ENCODE measurements around the gene NEDD4L. TPM values are rescaled to one million over a fixed set of nuclear protein-coding genes. Genes with fewer than 3 reads are reported as not detected.
"Not testable (repeated sequence)": the region's sequence is repeated elsewhere in the genome, so short reads cannot be mapped to it uniquely, and the experiment has no call there.

Gene NEDD4L
- polyA plus RNA-seq, 6 donors from 2014 or later: 3.2 to 5.8 (median 3.5) TPM

GRCh38 chr18:58267493-58267892 is 223.5 kb downstream of the NEDD4L start:
- no peaks in the 10 kb centered on the region for H3K36me3 Mint-ChIP-seq
- H3K4me1 Mint-ChIP-seq: peaks cover 2 to 5% (median 5%) of the 10 kb centered on the region in 3 donors
- H3K9me3 Mint-ChIP-seq: no peaks in the 10 kb centered on the region
- no peaks in the 10 kb centered on the region for H3K27me3 Mint-ChIP-seq
- DNase-seq: no peak
- no peak for ATAC-seq (ENCODE audit: low read depth in 2 of 2)
- H3K27ac Mint-ChIP-seq: no peak overlapping the region
- no peak overlapping the region for H3K4me3 Mint-ChIP-seq

GRCh38 chr18:58268849-58269248 is 224.8 kb downstream of the NEDD4L start:
- Mint-ChIP-seq H3K9me3 (no peaks in the 10 kb centered on the region), H3K4me1 (peaks cover 9 to 14% (median 11%) of the 10 kb centered on the region in 3 donors), H3K36me3 (no peaks in the 10 kb centered on the region), H3K27ac (no peak overlapping the region), H3K4me3 (no peak overlapping the region), H3K27me3 (no peaks in the 10 kb centered on the region)
- ATAC-seq (ENCODE audit: low read depth in 2 of 2) (no peak), DNase-seq (no peak)

GRCh38 chr18:58269931-58270330 is 225.9 kb downstream of the NEDD4L start:
- Mint-ChIP-seq H3K4me1 (peaks cover 8 to 14% (median 9%) of the 10 kb centered on the region in 3 donors), H3K4me3 (no peak overlapping the region), H3K27ac (no peak overlapping the region), H3K9me3 (no peaks in the 10 kb centered on the region), H3K27me3 (no peaks in the 10 kb centered on the region), H3K36me3 (no peaks in the 10 kb centered on the region)
- DNase-seq (no peak), ATAC-seq (ENCODE audit: low read depth in 2 of 2) (no peak)

GRCh38 chr18:58270396-58270795 is 226.4 kb downstream of the NEDD4L start:
- no peaks in the 10 kb centered on the region for H3K27me3 Mint-ChIP-seq
- ATAC-seq (ENCODE audit: low read depth in 2 of 2) (no peak), DNase-seq (no peak)
- no peak overlapping the region for H3K27ac Mint-ChIP-seq
- H3K4me1 Mint-ChIP-seq: peaks cover 7 to 14% (median 9%) of the 10 kb centered on the region in 3 donors
- no peaks in the 10 kb centered on the region for H3K9me3 Mint-ChIP-seq
- no peaks in the 10 kb centered on the region for H3K36me3 Mint-ChIP-seq
- H3K4me3 Mint-ChIP-seq: no peak overlapping the region

GRCh38 chr18:58271770-58272169 is 227.7 kb downstream of the NEDD4L start:
- no peaks in the 10 kb centered on the region for H3K27me3 Mint-ChIP-seq
- ATAC-seq (ENCODE audit: low read depth in 2 of 2) (no peak), DNase-seq (no peak)
- no peak overlapping the region for H3K4me3 Mint-ChIP-seq
- H3K9me3 Mint-ChIP-seq: no peaks in the 10 kb centered on the region
- no peaks in the 10 kb centered on the region for H3K36me3 Mint-ChIP-seq
- peaks cover 7 to 14% (median 9%) of the 10 kb centered on the region in 3 donors for H3K4me1 Mint-ChIP-seq
- H3K27ac Mint-ChIP-seq: no peak overlapping the region

GRCh38 chr18:58272209-58272608 is 228.2 kb downstream of the NEDD4L start:
- peaks cover 7 to 14% (median 9%) of the 10 kb centered on the region in 3 donors for H3K4me1 Mint-ChIP-seq
- ATAC-seq (ENCODE audit: low read depth in 2 of 2): no peak
- H3K27me3 Mint-ChIP-seq: no peaks in the 10 kb centered on the region
- H3K36me3 Mint-ChIP-seq: no peaks in the 10 kb centered on the region
- H3K4me3 Mint-ChIP-seq: no peak overlapping the region
- no peak overlapping the region for H3K27ac Mint-ChIP-seq
- H3K9me3 Mint-ChIP-seq: no peaks in the 10 kb centered on the region
- no peak for DNase-seq

- H3K36me3 Mint-ChIP-seq: no peaks in the 10 kb centered on the region
- no peaks in the 10 kb centered on the region for H3K27me3 Mint-ChIP-seq
- peak overlapping the region in 2 of 6 donors; percentile 29 to 56 for H3K27ac Mint-ChIP-seq
- ATAC-seq (ENCODE audit: low read depth in 2 of 2) (no peak), DNase-seq (no peak)
- peaks cover 7 to 14% (median 9%) of the 10 kb centered on the region in 3 donors for H3K4me1 Mint-ChIP-seq
- no peaks in the 10 kb centered on the region for H3K9me3 Mint-ChIP-seq
- H3K4me3 Mint-ChIP-seq: no peak overlapping the region
These were observed 228.9 kb downstream of the NEDD4L start for GRCh38 chr18:58272779-58273435.

GRCh38 chr18:58275176-58275575 is 231.2 kb downstream of the NEDD4L start:
- DNase-seq (no peak), ATAC-seq (ENCODE audit: low read depth in 2 of 2) (no peak)
- H3K9me3 Mint-ChIP-seq: no peaks in the 10 kb centered on the region
- no peak overlapping the region for H3K27ac Mint-ChIP-seq
- H3K36me3 Mint-ChIP-seq: no peaks in the 10 kb centered on the region
- peak overlapping the region in 1 of 8 donors; percentile 8 for H3K4me3 Mint-ChIP-seq
- no peaks in the 10 kb centered on the region for H3K27me3 Mint-ChIP-seq
- H3K4me1 Mint-ChIP-seq: peaks cover 7 to 14% (median 9%) of the 10 kb centered on the region in 3 donors

GRCh38 chr18:58276789-58277739 is 233.0 kb downstream of the NEDD4L start:
- no peaks in the 10 kb centered on the region for H3K36me3 Mint-ChIP-seq
- DNase-seq (no peak), ATAC-seq (ENCODE audit: low read depth in 2 of 2) (no peak)
- H3K9me3 Mint-ChIP-seq: no peaks in the 10 kb centered on the region
- H3K4me1 Mint-ChIP-seq: peaks cover 7 to 13% (median 9%) of the 10 kb centered on the region in 3 donors
- H3K4me3 Mint-ChIP-seq: no peak overlapping the region
- H3K27ac Mint-ChIP-seq: peak overlapping the region in 2 of 6 donors; percentile 16 to 25
- H3K27me3 Mint-ChIP-seq: no peaks in the 10 kb centered on the region

- H3K4me3 Mint-ChIP-seq: no peak overlapping the region
- no peak overlapping the region for H3K27ac Mint-ChIP-seq
- H3K4me1 Mint-ChIP-seq: no peaks in the 10 kb centered on the region
- no peak for ATAC-seq (ENCODE audit: low read depth in 2 of 2)
- no peaks in the 10 kb centered on the region for H3K9me3 Mint-ChIP-seq
- no peaks in the 10 kb centered on the region for H3K36me3 Mint-ChIP-seq
- H3K27me3 Mint-ChIP-seq: no peaks in the 10 kb centered on the region
- DNase-seq: no peak
These were observed 235.6 kb downstream of the NEDD4L start for GRCh38 chr18:58279504-58280175.

- DNase-seq (no peak), ATAC-seq (ENCODE audit: low read depth in 2 of 2) (no peak)
- no peaks in the 10 kb centered on the region for H3K36me3 Mint-ChIP-seq
- no peaks in the 10 kb centered on the region for H3K27me3 Mint-ChIP-seq
- no peak overlapping the region for H3K4me3 Mint-ChIP-seq
- H3K4me1 Mint-ChIP-seq: no peaks in the 10 kb centered on the region
- no peak overlapping the region for H3K27ac Mint-ChIP-seq
- H3K9me3 Mint-ChIP-seq: no peaks in the 10 kb centered on the region
These were observed 236.2 kb downstream of the NEDD4L start for GRCh38 chr18:58280191-58280590.

GRCh38 chr18:58282872-58283271 is 238.8 kb downstream of the NEDD4L start:
- not testable (repeated sequence) for H3K4me1 Mint-ChIP-seq; H3K36me3 Mint-ChIP-seq; H3K9me3 Mint-ChIP-seq; DNase-seq; H3K27me3 Mint-ChIP-seq; H3K27ac Mint-ChIP-seq; ATAC-seq (ENCODE audit: low read depth in 2 of 2)
- H3K4me3 Mint-ChIP-seq: peak overlapping the region in 1 of 8 donors; percentile 61

GRCh38 chr18:58284699-58285448 is 240.8 kb downstream of the NEDD4L start:
- H3K27me3 Mint-ChIP-seq: no peaks in the 10 kb centered on the region
- no peak overlapping the region for H3K4me3 Mint-ChIP-seq
- DNase-seq: no peak
- no peak for ATAC-seq (ENCODE audit: low read depth in 2 of 2)
- no peaks in the 10 kb centered on the region for H3K9me3 Mint-ChIP-seq
- H3K36me3 Mint-ChIP-seq: no peaks in the 10 kb centered on the region
- H3K27ac Mint-ChIP-seq: no peak overlapping the region
- peaks cover 12 to 20% (median 13%) of the 10 kb centered on the region in 3 donors for H3K4me1 Mint-ChIP-seq

Measured in naive B cell (primary cell).